AG09319 (cell line): ENCODE measurements around the gene VLDLR.

Source experiments
- DNase-seq: peaks from one replicate; pipeline ENCODE4 v3.0.0-alpha.2; 2010; ENCODE audit warnings: low read depth; ENCODE audit errors: extremely low read depth
- TF ChIP-seq, protein P1 (sequence below): IDR thresholded peaks from 2 replicates; pipeline ENCODE4 v1.5.1; 2011; ENCODE audit warnings: low read depth, mild to moderate bottlenecking, inconsistent platforms, low read length, moderate library complexity

The VLDLR gene

DNA sequence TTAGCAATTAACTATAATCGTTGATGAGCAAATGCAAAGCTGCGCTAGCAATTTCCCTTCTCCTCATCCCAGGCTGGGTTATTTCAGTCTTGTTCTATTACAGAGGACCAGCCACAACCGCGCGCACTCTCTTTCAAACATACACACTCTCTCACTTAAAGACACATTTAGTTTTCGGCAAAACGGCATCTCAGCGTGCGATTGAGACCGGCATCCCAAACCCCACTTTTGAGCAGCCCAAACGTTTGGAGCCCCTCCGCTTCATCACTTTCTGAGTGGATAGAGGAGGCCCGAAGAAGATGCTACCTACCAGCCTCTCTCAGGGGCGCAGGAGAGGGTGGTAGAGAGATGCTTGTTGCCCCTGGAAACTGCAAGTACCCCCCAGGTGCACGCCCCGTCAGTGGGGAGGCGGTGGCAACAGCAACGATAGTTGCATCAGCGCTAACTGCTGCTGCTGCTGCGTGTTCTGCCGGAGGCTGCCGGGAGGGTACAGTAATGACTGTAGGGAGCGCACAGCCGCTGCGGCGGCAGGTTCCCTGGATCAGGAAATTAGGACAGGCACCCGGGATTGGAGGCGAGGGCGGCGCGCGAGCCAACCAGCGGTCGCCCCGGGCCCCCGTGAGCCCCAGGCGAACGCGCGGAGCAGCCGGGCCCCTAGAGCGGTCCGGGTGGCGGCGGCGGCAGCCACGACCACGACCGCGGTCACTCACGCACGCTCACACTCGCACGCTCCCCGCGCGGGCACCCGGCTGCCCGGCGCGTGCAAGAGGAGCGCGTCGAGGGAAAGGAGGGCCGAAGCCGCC lies 467 bp upstream of the VLDLR start:
- TF ChIP-seq, protein P1, sequence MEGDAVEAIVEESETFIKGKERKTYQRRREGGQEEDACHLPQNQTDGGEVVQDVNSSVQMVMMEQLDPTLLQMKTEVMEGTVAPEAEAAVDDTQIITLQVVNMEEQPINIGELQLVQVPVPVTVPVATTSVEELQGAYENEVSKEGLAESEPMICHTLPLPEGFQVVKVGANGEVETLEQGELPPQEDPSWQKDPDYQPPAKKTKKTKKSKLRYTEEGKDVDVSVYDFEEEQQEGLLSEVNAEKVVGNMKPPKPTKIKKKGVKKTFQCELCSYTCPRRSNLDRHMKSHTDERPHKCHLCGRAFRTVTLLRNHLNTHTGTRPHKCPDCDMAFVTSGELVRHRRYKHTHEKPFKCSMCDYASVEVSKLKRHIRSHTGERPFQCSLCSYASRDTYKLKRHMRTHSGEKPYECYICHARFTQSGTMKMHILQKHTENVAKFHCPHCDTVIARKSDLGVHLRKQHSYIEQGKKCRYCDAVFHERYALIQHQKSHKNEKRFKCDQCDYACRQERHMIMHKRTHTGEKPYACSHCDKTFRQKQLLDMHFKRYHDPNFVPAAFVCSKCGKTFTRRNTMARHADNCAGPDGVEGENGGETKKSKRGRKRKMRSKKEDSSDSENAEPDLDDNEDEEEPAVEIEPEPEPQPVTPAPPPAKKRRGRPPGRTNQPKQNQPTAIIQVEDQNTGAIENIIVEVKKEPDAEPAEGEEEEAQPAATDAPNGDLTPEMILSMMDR, result peak; percentile 11
- DNase-seq, result peak; percentile 63

DNA sequence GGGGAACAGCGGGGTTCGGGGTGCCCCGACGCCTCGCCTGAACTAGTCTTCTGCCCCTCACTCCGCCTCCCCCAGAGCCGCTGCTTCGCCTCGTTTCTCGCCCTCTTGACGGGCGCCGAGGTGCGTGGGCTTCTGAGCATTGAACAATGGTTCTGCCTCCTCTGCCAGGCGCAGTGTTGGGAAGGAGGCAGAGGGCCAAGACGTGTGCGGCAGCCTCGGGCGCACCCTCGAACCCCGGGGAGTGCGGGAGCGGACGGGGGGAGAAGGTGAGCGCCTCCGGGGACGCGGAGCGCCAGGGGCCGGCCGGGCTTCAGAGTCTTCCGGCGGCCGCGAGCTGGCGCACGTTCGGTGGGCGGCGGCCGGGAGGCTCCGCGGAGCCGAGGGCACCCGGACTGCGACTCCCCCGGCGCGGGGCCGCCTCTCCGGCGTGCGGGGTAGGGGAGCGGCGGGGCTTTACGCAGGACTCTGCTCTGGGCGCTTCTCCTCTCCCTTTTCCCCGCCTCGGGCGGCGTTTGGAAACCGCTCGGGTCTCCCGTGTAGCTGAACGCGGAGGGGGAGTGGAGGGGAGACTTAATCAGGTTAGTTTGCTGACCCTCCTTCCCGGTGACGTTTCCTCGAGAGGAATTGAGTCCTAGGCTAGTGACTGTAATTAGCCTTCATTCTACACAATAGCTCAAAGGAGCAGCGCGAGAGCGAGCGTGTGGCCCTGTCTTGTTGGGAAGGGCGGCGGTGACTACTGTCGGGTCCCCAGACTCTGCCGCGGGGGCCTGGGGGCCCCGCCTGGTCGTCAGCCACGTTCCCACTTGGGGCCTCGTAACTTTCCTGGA lies 1.1 kb downstream of the VLDLR start:
- TF ChIP-seq, protein P1, result no peak
- DNase-seq, result no peak

DNA sequence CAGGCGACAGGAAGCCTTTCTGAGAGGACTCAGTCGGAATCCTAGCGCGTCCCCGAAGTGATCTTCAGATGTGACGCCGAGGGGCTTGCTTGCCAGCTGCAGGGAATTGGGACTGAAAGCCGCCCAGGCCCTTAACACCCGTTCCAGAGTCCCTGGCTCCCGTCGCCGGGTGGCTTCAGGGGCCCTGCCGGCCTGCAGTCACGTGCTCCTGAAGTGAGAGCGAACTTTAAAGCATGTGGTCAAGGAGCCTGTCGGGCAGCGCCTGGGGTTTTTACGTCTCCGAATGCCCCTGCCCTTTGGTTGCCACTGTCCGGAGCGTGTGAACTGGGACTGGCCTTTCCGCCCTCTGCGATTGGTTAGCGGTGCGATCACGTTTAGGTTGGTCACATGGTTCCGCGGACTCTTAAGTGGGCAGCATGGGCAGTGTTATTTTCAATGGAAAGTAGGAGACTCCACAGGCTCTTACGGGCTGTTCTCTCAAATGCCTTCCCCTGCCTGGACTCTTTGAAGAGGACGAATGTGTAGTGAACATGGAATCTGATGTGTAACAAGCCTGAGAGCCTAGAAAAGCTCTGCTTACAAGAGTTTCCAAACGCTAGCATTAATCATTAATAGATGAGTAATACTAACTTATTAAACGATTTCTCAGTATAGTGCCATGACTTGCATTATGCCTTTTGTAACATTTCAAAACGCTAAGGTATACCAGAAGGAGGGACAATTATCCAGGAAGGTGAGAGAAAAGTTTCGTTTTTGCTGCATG lies 1.9 kb downstream of the VLDLR start:
- TF ChIP-seq, protein P1, result no peak
- no peak for DNase-seq

GRCh38 chr9:2624051-2624682 lies 2.6 kb downstream of the VLDLR start:
- DNase-seq, result no peak
- TF ChIP-seq, protein P1, result no peak

DNA sequence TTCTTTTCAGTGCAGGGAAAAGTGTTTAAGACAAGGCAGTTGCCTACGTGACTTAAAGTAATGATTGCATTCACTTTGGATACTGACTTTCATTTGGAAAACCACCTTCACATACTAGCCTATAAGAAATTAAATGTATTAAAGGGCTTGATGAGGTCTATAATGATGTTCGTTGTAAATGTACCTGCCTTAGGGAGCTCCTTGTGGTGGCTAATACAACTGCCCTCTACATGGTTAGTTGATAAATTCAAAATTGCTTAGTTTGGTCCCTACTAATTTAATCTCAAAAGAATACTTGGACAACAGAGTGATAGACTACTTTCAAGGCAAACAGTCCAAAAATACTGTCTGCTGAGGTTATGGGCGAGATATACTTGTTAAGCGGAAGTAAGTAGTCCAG lies 3.8 kb downstream of the VLDLR start:
- no peak for DNase-seq
- TF ChIP-seq, protein P1, result no peak

GRCh38 chr9:2628919-2629318 lies 7.3 kb downstream of the VLDLR start:
- TF ChIP-seq, protein P1, result no peak
- DNase-seq, result no peak
